NCI-H1105 treated with DMSO at 0.1 percent for 48 hours (cell line): Measurements from ENCODE around the gene AURKAIP1.

Experiments
- DNase-seq: peaks from one replicate; lab custom pipeline; 2025; lab: John Stamatoyannopoulos, UW

AURKAIP1 gene

GRCh38 chr1:1346501-1346890 is 28.5 kb downstream of the AURKAIP1 start:
- no peak for DNase-seq

DNA sequence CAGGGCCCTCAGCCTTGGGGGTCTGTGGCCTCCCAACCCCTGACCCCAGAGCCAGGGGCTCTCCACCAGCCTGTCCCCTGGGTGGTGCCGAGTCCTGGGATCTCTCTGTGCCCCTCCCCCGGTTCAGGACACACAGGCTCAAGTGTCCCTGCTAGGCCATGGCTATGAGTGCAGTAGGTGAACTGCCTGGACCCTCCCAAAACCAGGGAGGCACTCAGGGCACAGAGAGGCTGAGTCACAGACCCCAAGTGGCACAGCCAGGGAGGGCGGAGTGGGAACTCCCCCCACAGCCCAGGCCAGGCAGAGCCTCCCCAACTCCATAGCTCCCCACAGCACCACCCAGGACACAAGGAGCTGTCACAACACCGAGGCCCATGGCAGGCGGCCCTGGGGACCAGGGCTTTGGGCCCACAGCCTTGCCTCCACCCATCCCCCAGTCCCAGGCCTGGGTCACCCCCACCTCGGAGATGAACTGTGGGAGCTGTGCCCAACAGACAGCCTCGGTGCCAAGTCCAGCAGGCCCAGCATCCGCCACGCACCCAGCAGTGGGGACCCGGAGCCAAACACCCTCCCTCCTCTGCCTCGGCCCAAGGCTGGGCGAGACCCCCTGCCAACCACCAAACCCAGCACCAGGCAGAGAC is 29.0 kb downstream of the AURKAIP1 start:
- DNase-seq = no peak

DNA sequence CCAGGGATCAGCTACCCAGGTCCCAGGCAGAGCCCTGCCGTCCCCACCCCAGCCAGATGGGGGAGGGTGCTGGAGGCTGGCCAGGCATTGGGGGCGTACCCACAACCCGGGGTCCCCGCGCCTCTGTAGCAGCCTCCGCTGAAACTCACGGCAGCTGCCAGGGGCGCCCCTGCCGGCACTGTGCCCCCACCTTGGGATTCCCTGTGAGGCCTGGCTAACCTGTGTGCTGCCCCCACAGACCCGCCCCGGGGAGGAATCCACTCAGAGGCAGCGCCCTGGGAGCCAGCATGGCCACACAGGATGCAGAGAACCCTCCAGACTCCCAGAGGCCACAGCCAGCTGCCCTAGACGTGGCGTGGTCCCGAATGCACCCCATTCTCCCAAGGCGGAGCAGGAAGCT is 29.6 kb downstream of the AURKAIP1 start:
- no peak for DNase-seq

DNA sequence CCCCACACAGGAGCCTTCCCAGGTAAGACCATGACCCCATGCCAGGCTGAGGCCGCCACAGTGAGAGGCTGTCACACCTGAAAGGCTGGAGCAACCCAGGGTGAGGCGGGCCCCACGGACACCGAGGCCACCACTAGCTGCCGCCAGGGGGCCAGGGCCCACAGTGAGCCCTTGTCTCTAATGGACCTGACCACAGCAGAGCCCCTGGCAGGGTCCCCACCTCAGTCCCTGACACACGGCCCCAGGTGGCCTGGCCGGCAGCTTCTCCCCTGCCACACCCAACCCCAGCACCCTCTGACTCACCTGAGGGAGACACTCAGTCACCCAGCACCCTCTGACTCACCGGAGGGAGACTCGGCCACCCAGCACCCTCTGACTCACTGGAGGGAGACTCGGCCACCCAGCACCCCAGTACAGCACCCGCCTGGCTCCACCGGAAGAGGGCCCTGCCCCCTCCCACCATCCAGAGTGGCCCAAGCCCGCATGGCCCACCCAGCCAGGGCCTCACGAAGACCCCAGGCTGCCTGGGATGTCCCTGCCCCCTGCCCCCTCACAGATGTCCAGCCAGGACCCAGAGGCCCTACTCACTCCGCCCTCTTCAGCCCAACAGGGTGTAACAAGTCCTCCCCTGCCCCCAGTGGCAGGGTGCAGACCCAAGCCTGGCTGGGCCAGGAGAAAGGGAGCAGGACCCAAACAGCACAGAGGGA is 30.2 kb downstream of the AURKAIP1 start:
- DNase-seq = no peak

DNA sequence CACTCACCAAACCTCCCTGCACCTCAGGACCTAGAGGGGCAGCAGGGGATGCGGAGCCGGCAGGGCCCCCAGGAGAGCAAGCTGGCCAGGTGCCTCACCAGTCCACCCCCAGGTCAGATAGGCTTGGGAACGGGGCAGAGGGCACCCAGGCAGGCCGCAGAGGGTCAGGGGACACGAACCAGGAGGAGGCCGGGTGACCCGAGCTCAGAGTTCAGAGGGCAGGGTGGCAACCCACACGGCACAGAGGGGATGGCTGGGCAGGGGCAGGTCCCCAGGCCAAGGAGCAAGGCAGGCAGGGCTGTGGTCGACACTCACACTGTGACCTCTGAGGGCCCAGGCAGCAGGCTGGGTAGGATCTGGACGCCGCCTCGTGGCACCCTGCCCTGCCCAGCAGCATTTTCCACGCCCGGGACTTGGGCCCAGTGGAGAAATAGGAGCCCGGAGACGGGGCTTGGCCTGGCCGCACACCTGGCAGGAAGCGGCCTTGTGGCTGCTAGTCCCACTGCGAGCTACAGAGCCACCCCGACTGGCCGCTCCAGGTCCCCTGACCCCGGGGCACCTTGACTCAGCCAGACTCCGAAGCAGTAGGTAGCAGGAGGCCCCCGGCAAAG is 31.1 kb downstream of the AURKAIP1 start:
- no peak for DNase-seq

- no peak for DNase-seq
Observed at GRCh38 chr1:1342584-1343115, 32.4 kb downstream of the AURKAIP1 start.

- no peak for DNase-seq
Observed at GRCh38 chr1:1342061-1342562, 32.9 kb downstream of the AURKAIP1 start.

GRCh38 chr1:1341549-1342021 is 33.4 kb downstream of the AURKAIP1 start:
- DNase-seq = no peak

- DNase-seq = no peak
Observed at GRCh38 chr1:1340791-1341548, 34.0 kb downstream of the AURKAIP1 start.

DNA sequence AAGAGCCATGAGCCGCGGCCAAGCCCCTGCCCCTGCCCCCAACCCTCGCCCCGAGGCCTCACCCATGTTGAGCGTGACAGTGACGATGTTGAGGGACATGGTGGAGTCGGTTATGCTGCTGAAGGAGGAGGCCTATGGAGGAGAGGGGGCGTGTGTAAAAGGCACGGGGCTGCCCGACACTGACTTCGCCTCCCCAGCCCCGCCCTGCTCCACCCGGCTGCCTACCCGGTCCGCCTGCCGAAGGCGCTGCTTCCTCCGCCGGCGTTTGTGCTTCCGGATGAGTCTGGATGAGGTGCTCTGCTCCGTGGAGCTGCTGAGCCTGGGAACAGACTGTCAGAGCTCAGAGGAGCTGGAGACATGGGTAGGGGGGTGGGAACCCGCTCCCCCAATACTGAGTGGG is 34.8 kb downstream of the AURKAIP1 start:
- DNase-seq = no peak

DNA sequence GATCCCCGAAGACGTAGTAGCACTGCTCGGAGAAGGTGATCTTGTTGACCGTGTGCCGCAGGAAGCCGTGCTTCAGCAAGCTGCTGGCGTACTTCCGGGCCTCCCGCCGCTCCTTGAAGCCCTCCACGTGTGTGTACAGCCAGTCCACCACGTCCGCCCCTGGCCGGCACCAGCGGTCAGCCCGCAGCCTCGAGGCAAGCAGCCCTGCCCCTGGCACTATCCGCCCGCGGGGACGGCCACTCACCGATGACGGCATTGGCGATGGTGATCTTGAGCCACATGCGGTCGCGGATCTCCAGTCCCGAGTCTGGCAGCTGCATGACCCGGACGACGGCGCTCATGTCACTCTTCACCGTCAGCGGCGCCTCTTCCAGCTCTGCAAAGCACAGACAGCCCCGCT is 36.7 kb downstream of the AURKAIP1 start:
- no peak for DNase-seq

DNA sequence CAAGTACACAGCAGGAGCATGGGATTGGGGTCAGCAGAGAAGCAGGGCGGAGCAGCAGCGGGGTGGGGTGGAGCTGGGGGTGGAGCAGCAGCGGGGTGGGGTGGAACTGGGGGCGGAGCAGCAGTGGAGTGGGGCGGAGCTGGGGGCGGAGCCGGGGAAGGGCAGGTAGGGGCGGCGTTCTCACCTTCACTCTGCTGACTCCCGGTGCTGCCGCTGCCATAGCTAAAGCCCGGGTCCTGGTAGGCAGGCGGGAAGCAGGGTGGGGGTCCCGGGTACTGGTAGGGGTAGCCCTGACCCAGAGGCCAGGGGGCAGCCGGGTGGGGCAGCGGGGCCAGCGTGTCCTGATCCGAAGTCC is 37.2 kb downstream of the AURKAIP1 start:
- DNase-seq = no peak

DNA sequence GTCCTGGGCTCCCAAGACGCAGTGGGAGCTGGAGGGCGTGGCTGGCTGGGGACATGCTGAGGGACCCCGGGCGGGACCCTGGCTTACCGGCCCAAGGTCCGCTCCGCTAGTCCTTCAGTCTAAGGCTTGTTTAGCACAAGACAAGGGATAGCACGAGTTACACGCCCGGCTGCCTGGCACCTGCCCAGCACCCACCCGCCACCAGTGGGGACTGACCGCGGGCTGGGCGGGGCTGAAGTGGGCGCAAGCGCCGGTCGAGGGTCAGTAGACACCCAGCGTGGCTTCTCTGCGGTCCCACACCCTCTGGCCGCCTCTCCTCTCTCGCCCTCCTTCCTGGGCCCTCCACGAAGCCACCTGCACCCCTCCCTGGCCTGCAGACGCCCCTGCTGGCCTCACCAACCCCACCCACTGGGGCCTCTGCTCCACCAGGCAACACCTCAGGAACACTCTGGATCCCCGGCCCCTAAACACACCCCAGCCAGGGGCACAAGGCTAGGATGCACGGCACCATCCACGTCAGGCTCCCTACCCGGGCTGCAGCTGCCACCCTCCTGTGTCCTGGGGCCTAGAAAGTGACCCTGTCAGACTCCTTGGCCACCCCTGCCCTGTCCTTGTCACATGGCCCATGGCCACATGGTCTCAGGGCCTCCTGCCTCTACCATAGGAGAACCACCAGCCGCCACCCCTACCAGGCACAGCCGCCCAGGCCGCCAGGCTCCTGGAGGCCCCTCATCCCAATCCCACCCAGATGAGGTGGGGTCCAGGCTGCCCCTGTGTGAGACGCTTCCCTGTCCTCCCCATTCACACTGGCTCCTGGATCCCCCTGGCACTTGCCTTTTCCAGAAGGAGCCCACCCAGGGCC is 37.8 kb downstream of the AURKAIP1 start:
- DNase-seq = no peak

GRCh38 chr1:1336446-1336845 is 38.6 kb downstream of the AURKAIP1 start:
- DNase-seq = no peak

DNA sequence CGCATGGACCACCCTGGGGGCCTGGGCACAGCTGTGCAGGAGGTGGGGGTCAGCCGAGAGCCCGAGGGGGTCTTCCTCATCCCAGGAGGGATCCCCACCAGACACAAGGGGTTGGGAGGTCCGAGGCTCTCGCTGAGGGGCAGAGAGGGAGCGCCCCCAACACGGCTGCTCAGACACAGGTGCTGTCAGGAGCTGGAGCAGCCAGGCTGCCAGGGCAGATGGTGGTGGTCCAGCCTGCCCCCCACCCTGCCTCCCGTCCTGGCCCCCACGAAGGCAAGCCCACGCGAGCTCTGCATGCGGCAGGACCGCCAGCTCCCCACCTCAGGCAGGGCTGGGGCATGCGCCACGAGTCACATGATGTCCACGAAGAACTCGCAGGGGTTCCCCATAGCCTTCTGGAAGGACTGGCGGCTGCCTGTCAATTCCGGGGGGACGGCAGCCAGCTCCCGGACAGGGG is 39.2 kb downstream of the AURKAIP1 start:
- no peak for DNase-seq

- DNase-seq = no peak
Observed at GRCh38 chr1:1335283-1335682, 39.7 kb downstream of the AURKAIP1 start.

- no peak for DNase-seq
Observed at GRCh38 chr1:1334835-1335234, 40.2 kb downstream of the AURKAIP1 start.

GRCh38 chr1:1333551-1334241 is 41.3 kb downstream of the AURKAIP1 start:
- no peak for DNase-seq

DNA sequence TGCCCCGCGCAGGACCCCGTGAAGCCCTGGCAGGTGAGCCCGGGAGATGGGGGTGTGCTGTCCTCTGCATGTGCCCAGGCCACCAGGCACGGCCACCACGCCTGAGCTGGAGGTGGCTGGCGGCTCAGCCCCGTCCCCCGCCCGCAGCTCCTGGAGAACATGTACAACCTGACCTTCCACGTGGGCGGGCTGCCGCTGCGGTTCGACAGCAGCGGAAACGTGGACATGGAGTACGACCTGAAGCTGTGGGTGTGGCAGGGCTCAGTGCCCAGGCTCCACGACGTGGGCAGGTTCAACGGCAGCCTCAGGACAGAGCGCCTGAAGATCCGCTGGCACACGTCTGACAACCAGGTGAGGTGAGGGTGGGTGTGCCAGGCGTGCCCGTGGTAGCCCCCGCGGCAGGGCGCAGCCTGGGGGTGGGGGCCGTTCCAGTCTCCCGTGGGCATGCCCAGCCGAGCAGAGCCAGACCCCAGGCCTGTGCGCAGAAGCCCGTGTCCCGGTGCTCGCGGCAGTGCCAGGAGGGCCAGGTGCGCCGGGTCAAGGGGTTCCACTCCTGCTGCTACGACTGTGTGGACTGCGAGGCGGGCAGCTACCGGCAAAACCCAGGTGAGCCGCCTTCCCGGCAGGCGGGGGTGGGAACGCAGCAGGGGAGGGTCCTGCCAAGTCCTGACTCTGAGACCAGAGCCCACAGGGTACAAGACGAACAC is 42.1 kb downstream of the AURKAIP1 start:
- DNase-seq = peak; percentile 18
